HG03521 (cell line): Measurements from ENCODE around the gene FSTL1.

Experiments used
- ATAC-seq: cut with Tn5 transposase; IDR thresholded peaks from one replicate; pipeline ENCODE4 v1.9.1; 2021; ENCODE audit warnings: mild to moderate bottlenecking, moderate library complexity; ENCODE audit not compliant: unreplicated experiment

Gene FSTL1

GRCh38 chr3:120450600-120451271 is at the start of gene FSTL1:
Gene FSTL1, minus strand, starts transcription at chr3:120450992. Its CDS starts 246 bp downstream, at chr3:120450746.
- ATAC-seq: no peak

GRCh38 chr3:120498556-120499346 is 48.0 kb upstream of the FSTL1 start:
- ATAC-seq: no peak

GRCh38 chr3:120497818-120498217 is 47.0 kb upstream of the FSTL1 start:
- no peak for ATAC-seq

- no peak for ATAC-seq
These were observed 46.5 kb upstream of the FSTL1 start for GRCh38 chr3:120497336-120497735.

- ATAC-seq: no peak
These were observed 45.6 kb upstream of the FSTL1 start for GRCh38 chr3:120496278-120497002.

- ATAC-seq: no peak
These were observed 45.0 kb upstream of the FSTL1 start for GRCh38 chr3:120495809-120496208.

GRCh38 chr3:120492103-120492502 is 41.3 kb upstream of the FSTL1 start:
- ATAC-seq: no peak

GRCh38 chr3:120489421-120489820 is 38.6 kb upstream of the FSTL1 start:
- no peak for ATAC-seq

GRCh38 chr3:120488296-120488695 is 37.5 kb upstream of the FSTL1 start:
- no peak for ATAC-seq

- ATAC-seq: no peak
These were observed 36.4 kb upstream of the FSTL1 start for GRCh38 chr3:120487191-120487650.

- no peak for ATAC-seq
These were observed 30.3 kb upstream of the FSTL1 start for GRCh38 chr3:120481081-120481480.

- no peak for ATAC-seq
These were observed 27.0 kb upstream of the FSTL1 start for GRCh38 chr3:120477781-120478180.

GRCh38 chr3:120475722-120476377 is 25.1 kb upstream of the FSTL1 start:
- ATAC-seq: no peak

- ATAC-seq: no peak
These were observed 23.3 kb upstream of the FSTL1 start for GRCh38 chr3:120473896-120474675.

GRCh38 chr3:120473389-120473788 is 22.6 kb upstream of the FSTL1 start:
- no peak for ATAC-seq

- ATAC-seq: no peak
These were observed 21.5 kb upstream of the FSTL1 start for GRCh38 chr3:120472121-120472844.

- no peak for ATAC-seq
These were observed 20.9 kb upstream of the FSTL1 start for GRCh38 chr3:120471643-120472042.

GRCh38 chr3:120470870-120471269 is 20.1 kb upstream of the FSTL1 start:
- ATAC-seq: no peak

- no peak for ATAC-seq
These were observed 19.1 kb upstream of the FSTL1 start for GRCh38 chr3:120469882-120470301.

- ATAC-seq: no peak
These were observed 18.6 kb upstream of the FSTL1 start for GRCh38 chr3:120469440-120469839.
